Measurements from ENCODE around the gene OGFOD2.

The OGFOD2 gene

DNA sequence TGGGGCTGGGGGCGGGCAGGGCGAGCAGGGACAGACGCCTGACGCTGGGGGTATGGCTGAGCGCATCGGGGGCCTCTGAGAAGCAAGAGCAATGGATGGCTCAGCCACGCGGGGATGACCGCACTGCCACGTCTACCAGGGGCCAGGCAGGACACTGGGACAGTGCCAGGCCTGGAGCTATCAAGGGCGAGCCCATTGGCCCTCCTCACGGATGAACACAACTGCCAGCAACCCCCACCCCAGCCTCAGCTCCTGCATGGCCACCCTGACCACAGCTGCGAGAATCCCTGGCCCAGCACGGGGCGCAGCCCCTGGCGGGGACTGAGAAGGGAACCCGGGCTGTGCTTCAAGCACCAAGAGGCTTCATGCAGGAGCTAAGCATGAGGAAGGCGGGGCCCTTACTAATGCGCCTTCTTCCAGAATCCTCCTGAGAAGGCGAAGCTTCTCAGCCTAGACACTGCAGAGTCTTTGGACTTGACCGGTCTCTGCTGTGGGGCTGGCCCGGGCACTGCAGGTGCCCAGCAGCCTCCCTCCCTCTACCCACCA, 14.9 kb downstream of the OGFOD2 start:
- Histone ChIP-seq H3K36me3 (ENCODE audit: control insufficient read depth, insufficient read depth, low read length) (no peaks in the 10 kb centered on the region), H3K27me3 (replicated peaks; ENCODE audit: control insufficient read depth, insufficient read depth, low read length) (no peaks in the 10 kb centered on the region; the same call in 1 of the 2 replicates), H3K4me3 (replicated peaks; ENCODE audit: low read depth, low read length) (no peak overlapping the region)
- TF ChIP-seq, protein P1, sequence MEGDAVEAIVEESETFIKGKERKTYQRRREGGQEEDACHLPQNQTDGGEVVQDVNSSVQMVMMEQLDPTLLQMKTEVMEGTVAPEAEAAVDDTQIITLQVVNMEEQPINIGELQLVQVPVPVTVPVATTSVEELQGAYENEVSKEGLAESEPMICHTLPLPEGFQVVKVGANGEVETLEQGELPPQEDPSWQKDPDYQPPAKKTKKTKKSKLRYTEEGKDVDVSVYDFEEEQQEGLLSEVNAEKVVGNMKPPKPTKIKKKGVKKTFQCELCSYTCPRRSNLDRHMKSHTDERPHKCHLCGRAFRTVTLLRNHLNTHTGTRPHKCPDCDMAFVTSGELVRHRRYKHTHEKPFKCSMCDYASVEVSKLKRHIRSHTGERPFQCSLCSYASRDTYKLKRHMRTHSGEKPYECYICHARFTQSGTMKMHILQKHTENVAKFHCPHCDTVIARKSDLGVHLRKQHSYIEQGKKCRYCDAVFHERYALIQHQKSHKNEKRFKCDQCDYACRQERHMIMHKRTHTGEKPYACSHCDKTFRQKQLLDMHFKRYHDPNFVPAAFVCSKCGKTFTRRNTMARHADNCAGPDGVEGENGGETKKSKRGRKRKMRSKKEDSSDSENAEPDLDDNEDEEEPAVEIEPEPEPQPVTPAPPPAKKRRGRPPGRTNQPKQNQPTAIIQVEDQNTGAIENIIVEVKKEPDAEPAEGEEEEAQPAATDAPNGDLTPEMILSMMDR (IDR thresholded peaks at IDR 0.05; ENCODE audit: insufficient read depth, low read length, poor library complexity, severe bottlenecking): no peak
- DNase-seq (ENCODE audit: extremely low read depth, insufficient read length): no peak

DNA sequence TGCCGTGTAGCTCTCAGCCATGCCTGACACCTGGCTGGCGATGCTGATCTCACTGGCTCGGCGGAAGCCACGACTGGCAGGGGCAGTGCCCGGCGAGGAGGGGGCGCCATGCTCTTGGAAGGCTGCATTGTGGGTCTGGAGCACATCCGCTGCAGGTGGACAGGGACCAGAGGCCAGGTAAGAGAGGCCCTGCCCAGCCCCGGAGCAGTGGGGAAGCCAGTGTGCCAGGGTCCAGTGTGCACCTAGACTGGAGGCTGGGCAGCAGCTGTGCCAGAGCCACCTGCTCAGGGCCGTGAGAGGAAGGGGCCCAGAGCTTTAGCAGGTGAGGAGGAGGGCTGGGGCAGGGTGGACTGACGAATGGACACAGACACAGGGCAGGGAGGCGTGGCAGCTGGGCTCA, 15.5 kb downstream of the OGFOD2 start:
- no peaks in the 10 kb centered on the region; the same call in 1 of the 2 replicates for H3K27me3 ChIP-seq (replicated peaks; ENCODE audit: control insufficient read depth, insufficient read depth, low read length)
- no peaks in the 10 kb centered on the region for H3K36me3 ChIP-seq (ENCODE audit: control insufficient read depth, insufficient read depth, low read length)
- TF ChIP-seq, protein P1 (IDR thresholded peaks at IDR 0.05; ENCODE audit: insufficient read depth, low read length, poor library complexity, severe bottlenecking): no peak
- DNase-seq (ENCODE audit: extremely low read depth, insufficient read length): no peak
- no peak overlapping the region for H3K4me3 ChIP-seq (replicated peaks; ENCODE audit: low read depth, low read length)

DNA sequence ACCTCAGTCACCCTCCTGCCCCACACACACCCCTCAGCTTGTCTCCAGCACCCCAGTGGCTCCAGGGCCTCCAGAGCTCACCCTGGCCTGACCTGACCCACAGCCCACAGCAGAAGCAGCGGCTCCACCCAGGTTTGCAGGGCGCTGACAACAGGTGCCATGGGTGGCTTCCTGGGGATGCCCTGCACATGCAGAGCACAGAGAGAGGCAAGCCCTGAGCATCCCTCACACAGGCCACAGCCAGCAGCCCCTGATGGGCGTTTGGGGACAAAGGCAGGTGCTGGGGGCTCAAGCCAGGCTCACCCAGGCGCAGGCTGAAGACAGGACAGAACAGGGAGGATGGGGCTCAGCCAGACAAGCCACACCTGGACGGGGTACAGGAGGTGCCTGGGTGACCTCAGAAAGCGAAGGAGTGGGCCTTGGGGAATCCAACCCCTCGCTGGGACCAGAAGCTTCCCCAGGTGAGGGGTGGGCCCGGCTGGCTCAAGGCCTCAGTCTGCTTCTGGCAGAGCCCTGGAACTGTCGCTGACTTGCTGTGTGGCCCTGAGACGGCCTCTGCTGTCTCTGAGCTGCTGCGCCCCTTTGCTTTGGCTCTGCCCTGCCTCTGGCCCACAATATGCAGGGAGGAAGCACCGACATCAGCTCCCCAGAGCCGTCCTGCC, 16.0 kb downstream of the OGFOD2 start:
- TF ChIP-seq, protein P1 (IDR thresholded peaks at IDR 0.05; ENCODE audit: insufficient read depth, low read length, poor library complexity, severe bottlenecking): no peak
- H3K4me3 ChIP-seq (replicated peaks; ENCODE audit: low read depth, low read length): no peak overlapping the region
- H3K27me3 ChIP-seq (replicated peaks; ENCODE audit: control insufficient read depth, insufficient read depth, low read length): no peaks in the 10 kb centered on the region; the same call in 1 of the 2 replicates
- DNase-seq (ENCODE audit: extremely low read depth, insufficient read length): no peak
- no peaks in the 10 kb centered on the region for H3K36me3 ChIP-seq (ENCODE audit: control insufficient read depth, insufficient read depth, low read length)

DNA sequence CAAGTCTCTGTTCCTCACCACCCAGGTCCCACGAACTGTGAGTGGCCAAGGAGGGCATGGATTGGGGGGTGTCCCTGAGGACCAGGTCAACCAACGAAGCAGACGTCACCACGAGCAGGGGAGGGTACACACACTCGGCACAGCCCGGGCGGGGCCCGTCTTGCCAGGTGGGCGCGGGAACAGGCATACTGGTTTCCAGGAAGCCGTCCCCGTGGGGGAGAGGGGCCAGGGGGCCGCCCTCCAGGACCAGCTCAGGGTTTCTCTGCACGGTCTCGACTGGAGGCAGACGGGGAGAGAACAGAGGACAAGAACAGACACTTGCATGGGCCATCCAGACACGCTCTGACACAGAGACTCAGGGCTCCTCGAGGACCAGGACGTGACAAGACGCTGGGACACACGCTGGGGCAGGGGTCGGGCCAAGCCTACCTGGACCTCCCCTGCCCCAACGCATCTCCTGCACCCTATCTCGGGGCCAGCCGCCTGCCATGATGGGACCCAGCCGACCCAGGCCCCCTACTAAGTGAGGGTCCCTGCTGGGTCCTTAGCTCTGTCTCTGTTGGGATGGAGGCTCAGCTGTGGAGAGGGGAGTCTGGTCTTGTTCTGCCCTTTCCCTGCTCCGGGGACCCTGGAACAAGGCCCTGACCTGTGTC, 16.7 kb downstream of the OGFOD2 start:
- TF ChIP-seq, protein P1 (IDR thresholded peaks at IDR 0.05; ENCODE audit: insufficient read depth, low read length, poor library complexity, severe bottlenecking): no peak
- Histone ChIP-seq H3K4me3 (replicated peaks; ENCODE audit: low read depth, low read length) (no peak overlapping the region), H3K36me3 (ENCODE audit: control insufficient read depth, insufficient read depth, low read length) (no peaks in the 10 kb centered on the region), H3K27me3 (replicated peaks; ENCODE audit: control insufficient read depth, insufficient read depth, low read length) (no peaks in the 10 kb centered on the region; the same call in 1 of the 2 replicates)
- no peak for DNase-seq (ENCODE audit: extremely low read depth, insufficient read length)

DNA sequence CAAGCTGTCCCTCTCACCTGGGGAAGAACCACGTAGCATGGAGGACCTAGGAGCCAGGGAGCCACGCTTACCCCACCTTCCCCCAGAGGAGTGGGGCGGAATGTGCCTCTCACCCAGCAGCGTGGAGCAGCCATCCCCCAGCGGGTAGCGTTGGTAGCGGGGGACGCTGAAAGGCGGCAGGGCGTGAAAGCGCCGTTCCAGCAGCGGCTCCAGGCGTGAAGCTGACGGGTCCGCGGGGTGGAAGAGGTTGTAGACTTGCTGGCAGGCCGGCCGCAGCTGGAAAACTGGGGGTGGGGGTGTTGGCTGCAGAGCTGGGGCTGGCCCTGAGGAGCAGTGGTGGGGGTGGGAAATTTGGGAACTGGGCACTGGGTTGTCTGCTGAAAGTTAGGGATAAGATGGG, 17.3 kb downstream of the OGFOD2 start:
- TF ChIP-seq, protein P1 (IDR thresholded peaks at IDR 0.05; ENCODE audit: insufficient read depth, low read length, poor library complexity, severe bottlenecking): no peak
- Histone ChIP-seq H3K36me3 (ENCODE audit: control insufficient read depth, insufficient read depth, low read length) (no peaks in the 10 kb centered on the region), H3K27me3 (replicated peaks; ENCODE audit: control insufficient read depth, insufficient read depth, low read length) (no peaks in the 10 kb centered on the region; the same call in 1 of the 2 replicates), H3K4me3 (replicated peaks; ENCODE audit: low read depth, low read length) (no peak overlapping the region)
- DNase-seq (ENCODE audit: extremely low read depth, insufficient read length): no peak

Data from GM06990 (cell line).